Loucy (cell line): Measurements from ENCODE around the gene FAF1.

Experiments
- H2AFZ ChIP-seq: fragments of 200-600 bp; sonication (generic); 2 replicates; pipeline ENCODE4 v1.6.0; 2016; ENCODE audit warnings: antibody characterized with exemption, mild to moderate bottlenecking, low read length, moderate library complexity
- H3F3A ChIP-seq: fragments of 200-600 bp; 2 replicates; pipeline ENCODE4 v1.6.0; 2016; ENCODE audit warnings: antibody characterized with exemption, low read depth, mild to moderate bottlenecking
- H3K27me3 ChIP-seq: fragments of 200-600 bp; sonication (generic); 2 replicates; pipeline ENCODE4 v1.6.1; 2014; ENCODE audit warnings: low read length, mild to moderate bottlenecking; ENCODE audit not compliant: insufficient read depth, poor library complexity, severe bottlenecking
- H3K36me3 ChIP-seq: fragments of 200-600 bp; sonication (generic); 2 replicates; pipeline ENCODE4 v1.6.1; 2016; ENCODE audit warnings: low read length; ENCODE audit not compliant: insufficient read depth
- H3K4me1 ChIP-seq: fragments of 200-600 bp; sonication (generic); 2 replicates; pipeline ENCODE4 v1.5.1; 2014; ENCODE audit warnings: low read length, mild to moderate bottlenecking; ENCODE audit not compliant: insufficient read depth, poor library complexity, severe bottlenecking
- H3K4me2 ChIP-seq: fragments of 200-600 bp; sonication (generic); 2 replicates; pipeline ENCODE4 v1.6.0; 2014; ENCODE audit warnings: antibody characterized with exemption, low read length, low read depth, mild to moderate bottlenecking; ENCODE audit not compliant: poor library complexity, severe bottlenecking
- H3K4me3 ChIP-seq: fragments of 200-600 bp; sonication (generic); 2 replicates; pipeline ENCODE4 v1.5.1; 2014; ENCODE audit warnings: low read length, mild to moderate bottlenecking, mixed read lengths; ENCODE audit not compliant: poor library complexity, severe bottlenecking
- H3K79me2 ChIP-seq: fragments of 200-600 bp; sonication (generic); 2 replicates; pipeline ENCODE4 v1.6.1; 2014; ENCODE audit warnings: low read length; ENCODE audit not compliant: insufficient read depth
- H3K9ac ChIP-seq: fragments of 200-600 bp; sonication (generic); 2 replicates; pipeline ENCODE4 v1.6.0; 2014; ENCODE audit warnings: mild to moderate bottlenecking, low read depth, low read length, moderate library complexity; ENCODE audit not compliant: poor library complexity, severe bottlenecking
- H3K9me2 ChIP-seq: fragments of 200-600 bp; sonication (generic); replicated peaks from 2 replicates; pipeline ENCODE4 v1.6.1; 2016; ENCODE audit warnings: low read depth, low read length, mixed read lengths
- H3K9me3 ChIP-seq: fragments of 200-600 bp; sonication (generic); 2 replicates; pipeline ENCODE4 v1.6.1; 2014; ENCODE audit warnings: mild to moderate bottlenecking, antibody characterized with exemption, low read length, low read depth; ENCODE audit not compliant: insufficient read depth
- H4K20me1 ChIP-seq: fragments of 200-600 bp; sonication (generic); 2 replicates; pipeline ENCODE4 v1.6.0; 2014; ENCODE audit warnings: antibody characterized with exemption, low read length, mild to moderate bottlenecking; ENCODE audit not compliant: insufficient read depth, poor library complexity, severe bottlenecking
- CTCF ChIP-seq: fragments of 200-600 bp; sonication (generic); conservative IDR thresholded peaks from 2 replicates; pipeline ENCODE4 v1.5.1; 2014; ENCODE audit warnings: mild to moderate bottlenecking, antibody characterized with exemption, low read length
- EZH2phosphoT487 ChIP-seq: fragments of 200-600 bp; IDR thresholded peaks from 2 replicates; pipeline ENCODE4 v1.6.1; 2018; ENCODE audit warnings: antibody characterized with exemption, mild to moderate bottlenecking, moderate library complexity, borderline replicate concordance

The FAF1 gene

GRCh38 chr1:50526431-50526830 is 433.6 kb downstream of the FAF1 start:
- no peak overlapping the region for H3K9ac ChIP-seq
- no peaks in the 10 kb centered on the region for H3F3A ChIP-seq
- H3K9me3 ChIP-seq, result 0 out of 2 replicates have a peak, but pooled peaks cover 4% of the 10 kb centered on the region
- no peaks in the 10 kb centered on the region for H3K4me1 ChIP-seq
- H3K4me2 ChIP-seq, result no peak overlapping the region
- no peaks in the 10 kb centered on the region for H3K79me2 ChIP-seq
- H2AFZ ChIP-seq, result no peak overlapping the region
- no peaks in the 10 kb centered on the region for H3K27me3 ChIP-seq
- H3K36me3 ChIP-seq, result peaks cover 15% of the 10 kb centered on the region
- H3K4me3 ChIP-seq, result no peak overlapping the region
- H3K9me2 ChIP-seq, result no peaks in the 10 kb centered on the region
- no peak for TF ChIP-seq CTCF
- no peak for TF ChIP-seq EZH2phosphoT487
- no peaks in the 10 kb centered on the region for H4K20me1 ChIP-seq

- no peaks in the 10 kb centered on the region for H3K4me1 ChIP-seq
- H3K79me2 ChIP-seq, result no peaks in the 10 kb centered on the region
These were observed 436.5 kb downstream of the FAF1 start for GRCh38 chr1:50523548-50523947.

GRCh38 chr1:50522691-50523342 is 437.2 kb downstream of the FAF1 start:
- no peaks in the 10 kb centered on the region for H3K9me2 ChIP-seq
- H3K9ac ChIP-seq, result no peak overlapping the region
- no peak overlapping the region for H2AFZ ChIP-seq
- H3K79me2 ChIP-seq, result no peaks in the 10 kb centered on the region
- H3F3A ChIP-seq, result no peaks in the 10 kb centered on the region
- H3K4me3 ChIP-seq, result no peak overlapping the region
- H3K9me3 ChIP-seq, result 0 out of 2 replicates have a peak, but pooled peaks cover 4% of the 10 kb centered on the region
- H4K20me1 ChIP-seq, result no peaks in the 10 kb centered on the region
- no peaks in the 10 kb centered on the region for H3K4me1 ChIP-seq
- no peaks in the 10 kb centered on the region for H3K27me3 ChIP-seq
- no peak for TF ChIP-seq CTCF
- TF ChIP-seq EZH2phosphoT487, result no peak
- no peak overlapping the region for H3K4me2 ChIP-seq
- H3K36me3 ChIP-seq, result peaks cover 21% of the 10 kb centered on the region

More at GRCh38 chr1:50523548-50523947, 436.5 kb downstream of the FAF1 start:
- Histone ChIP-seq H3K36me3 (peaks cover 21% of the 10 kb centered on the region), H3K4me2 (no peak overlapping the region), H3K27me3 (no peaks in the 10 kb centered on the region), H2AFZ (no peak overlapping the region), H4K20me1 (no peaks in the 10 kb centered on the region), H3K9ac (no peak overlapping the region), H3K9me3 (0 out of 2 replicates have a peak, but pooled peaks cover 4% of the 10 kb centered on the region), H3F3A (no peaks in the 10 kb centered on the region), H3K9me2 (no peaks in the 10 kb centered on the region), H3K4me3 (no peak overlapping the region)
- no peak for TF ChIP-seq EZH2phosphoT487
- TF ChIP-seq CTCF, result no peak
